HCT116 (cell line): ENCODE measurements around the gene PTPN1.

Source experiments
- CTCF ChIP-seq, 3 experiments: fragments of 200-600 bp in 1 of 3; sonication (generic) in 1 of 3; IDR thresholded peaks in 2 of 3; conservative IDR thresholded peaks in 1 of 3; 2 replicates each; pipeline ENCODE4 v1.5.1; 2012 to 2017; ENCODE audit warnings: low read depth in 2 of 3, low read length in 2 of 3, antibody characterized with exemption in 1 of 3, borderline replicate concordance in 1 of 3, control low read depth in 1 of 3, mild to moderate bottlenecking in 1 of 3, mixed read lengths in 1 of 3, mixed run types in 1 of 3, moderate library complexity in 1 of 3; ENCODE audit not compliant: insufficient read depth in 1 of 3
- POLR2AphosphoS5 ChIP-seq: IDR thresholded peaks from 2 replicates; pipeline ENCODE4 v1.6.1; 2011; ENCODE audit warnings: mild to moderate bottlenecking, low read depth, low read length, moderate library complexity
- REST ChIP-seq: IDR thresholded peaks from 2 replicates; pipeline ENCODE4 v1.6.1; 2012; ENCODE audit warnings: low read depth

- TF ChIP-seq REST (no peak), CTCF (IDR thresholded peaks at IDR 0.05 in 2 of 3, conservative IDR thresholded peaks at IDR 0.05 in 1 of 3; ENCODE audit: borderline replicate concordance in 1 of 3, insufficient read depth in 1 of 3, low read depth in 2 of 3, low read length in 2 of 3) (no peak), POLR2AphosphoS5 (no peak)
Observed at GRCh38 chr20:50538276-50538675, 28.1 kb downstream of the PTPN1 start.
